Uterine smooth muscle cell (primary cell): ENCODE measurements around the gene NSMCE1. TPM values are rescaled to one million over a fixed set of nuclear protein-coding genes. Genes with fewer than 3 reads are reported as not detected.

Experiments used
- total RNA-seq: library from RNA; depleted of rRNA; stranded (reverse); fragments of >200 nt; gene quantifications from 2 replicates; pipeline ENCODE4 v1.2.3, GENCODE V29; 2014

NSMCE1 gene
- total RNA-seq = 97.2 and 153 TPM in 2 replicates

GRCh38 chr16:27268376-27269299 lies at the start of gene NSMCE1:
Gene NSMCE1, minus strand, starts transcription at chr16:27268772. Its CDS starts 11,202 bp downstream, at chr16:27257570.

GRCh38 chr16:27313422-27314160 lies 45.0 kb upstream of the NSMCE1 start, which contains the start of gene IL4R:
Gene IL4R, plus strand, starts transcription at chr16:27313974. Its CDS starts 26,230 bp downstream, at chr16:27340204.

GRCh38 chr16:27203507-27204311 lies 64.9 kb downstream of the NSMCE1 start, which contains the start of gene KDM8:
Gene KDM8, plus strand, starts transcription at chr16:27203526. Its CDS starts 6,598 bp downstream, at chr16:27210124.

Other genes starting within 250 kb of the NSMCE1 start
- not detected in 2 replicates for gene C16orf82, start 201.8 kb downstream of the NSMCE1 start, total RNA-seq
- 3.4 and 4.8 TPM in 2 replicates for gene KDM8, start 65.2 kb downstream of the NSMCE1 start, total RNA-seq
- 15.2 and 15.5 TPM in 2 replicates for gene IL4R, start 45.2 kb upstream of the NSMCE1 start, total RNA-seq
- gene IL21R, start 133.4 kb upstream of the NSMCE1 start, total RNA-seq = 5.2 and 12.2 TPM in 2 replicates